SU-DHL-6 (cell line): ENCODE results near the gene TAL2.
"Not testable (repeated sequence)": the region's sequence is repeated elsewhere in the genome, so short reads cannot be mapped to it uniquely, and the experiment has no call there.

Source experiments
- H2AFZ ChIP-seq: fragments of 200-600 bp; sonication (generic); 2 replicates; pipeline ENCODE4 v1.6.1; 2014; ENCODE audit warnings: low read depth, mild to moderate bottlenecking, moderate library complexity, mixed read lengths, antibody characterized with exemption, low read length; ENCODE audit not compliant: severe bottlenecking
- H3F3A ChIP-seq: fragments of 200-600 bp; shearing (Covaris generic); 2 replicates; pipeline ENCODE4 v1.6.0; 2016; ENCODE audit warnings: antibody characterized with exemption, mild to moderate bottlenecking; ENCODE audit not compliant: insufficient read depth
- H3K27ac ChIP-seq: fragments of 200-600 bp; sonication (generic); 2 replicates; pipeline ENCODE4 v1.5.1; 2016; ENCODE audit warnings: low read depth, mild to moderate bottlenecking, low read length, moderate library complexity, mixed read lengths
- H3K27me3 ChIP-seq: fragments of 200-600 bp; sonication (generic), shearing (Covaris generic); 2 replicates; pipeline ENCODE4 v1.6.0; 2014; ENCODE audit warnings: mild to moderate bottlenecking, low read length
- H3K36me3 ChIP-seq: fragments of 200-600 bp; sonication (generic); 2 replicates; pipeline ENCODE4 v1.6.1; 2014; ENCODE audit warnings: mild to moderate bottlenecking, low read length, mixed read lengths
- H3K4me2 ChIP-seq: fragments of 300-600, 200-600 bp; shearing (Covaris generic), sonication (generic); 2 replicates; pipeline ENCODE4 v1.6.0; 2014; ENCODE audit warnings: low read length, low read depth, mild to moderate bottlenecking; ENCODE audit not compliant: poor library complexity, severe bottlenecking
- H3K4me3 ChIP-seq: fragments of 200-600 bp; sonication (generic); 2 replicates; pipeline ENCODE4 v1.5.1; 2014; ENCODE audit warnings: antibody characterized with exemption, low read length, mild to moderate bottlenecking, mixed read lengths; ENCODE audit not compliant: insufficient read depth, poor library complexity, severe bottlenecking
- H3K79me2 ChIP-seq: fragments of 200-600 bp; sonication (generic); 2 replicates; pipeline ENCODE4 v1.6.1; 2014; ENCODE audit warnings: mild to moderate bottlenecking, low read length, moderate library complexity; ENCODE audit not compliant: insufficient read depth
- H3K9ac ChIP-seq: fragments of 200-600 bp; sonication (generic); 2 replicates; pipeline ENCODE4 v1.7.0; 2014; ENCODE audit warnings: mild to moderate bottlenecking, low read length
- H3K9me2 ChIP-seq: fragments of 200-600 bp; sonication (generic); replicated peaks from 2 replicates; pipeline ENCODE4 v1.6.1; 2014; ENCODE audit warnings: low read length; ENCODE audit not compliant: insufficient read depth
- H3K9me3 ChIP-seq: fragments of 200-600 bp; sonication (generic); 2 replicates; pipeline ENCODE4 v1.6.1; 2014; ENCODE audit warnings: low read length, mixed read lengths; ENCODE audit not compliant: insufficient read depth
- H4K20me1 ChIP-seq: fragments of 200-600 bp; sonication (generic); 2 replicates; pipeline ENCODE4 v1.6.1; 2014; ENCODE audit warnings: low read depth, mild to moderate bottlenecking, antibody characterized with exemption, low read length, moderate library complexity, mixed read lengths
- CTCF ChIP-seq: fragments of 200-600 bp; sonication (generic); IDR thresholded peaks from one replicate; pipeline ENCODE4 v1.5.1; 2017; ENCODE audit warnings: antibody characterized with exemption, mild to moderate bottlenecking, low read length, moderate library complexity; ENCODE audit not compliant: insufficient read depth, poor library complexity, severe bottlenecking
- EZH2phosphoT487 ChIP-seq: fragments of 200-600 bp; sonication (generic), shearing (Covaris generic); conservative IDR thresholded peaks from 2 replicates; pipeline ENCODE4 v1.6.1; 2018; ENCODE audit warnings: mild to moderate bottlenecking, antibody characterized with exemption, low read length, moderate library complexity, mixed read lengths

TAL2 gene

GRCh38 chr9:105700668-105701067 is 38.4 kb downstream of the TAL2 start:
- no peaks in the 10 kb centered on the region for H3K9me2 ChIP-seq
- H3K27me3 ChIP-seq = no peaks in the 10 kb centered on the region
- no peaks in the 10 kb centered on the region for H3F3A ChIP-seq
- no peaks in the 10 kb centered on the region for H3K9me3 ChIP-seq
- H3K9ac ChIP-seq = no peak overlapping the region
- 0 out of 2 replicates have a peak, but pooled peaks cover 6% of the 10 kb centered on the region for H3K36me3 ChIP-seq
- no peak overlapping the region for H2AFZ ChIP-seq
- H3K4me2 ChIP-seq = no peak overlapping the region
- TF ChIP-seq CTCF (no peak), EZH2phosphoT487 (no peak)
- no peak overlapping the region for H3K27ac ChIP-seq
- H3K79me2 ChIP-seq = peaks cover 71% of the 10 kb centered on the region
- no peak overlapping the region for H3K4me3 ChIP-seq
- 0 out of 2 replicates have a peak, but pooled peaks cover 14% of the 10 kb centered on the region for H4K20me1 ChIP-seq

- Histone ChIP-seq H3F3A (no peaks in the 10 kb centered on the region), H3K9me3 (no peaks in the 10 kb centered on the region), H2AFZ (no peak overlapping the region), H3K4me3 (no peak overlapping the region), H3K27me3 (no peaks in the 10 kb centered on the region), H4K20me1 (0 out of 2 replicates have a peak, but pooled peaks cover 14% of the 10 kb centered on the region), H3K79me2 (peaks cover 71% of the 10 kb centered on the region), H3K36me3 (0 out of 2 replicates have a peak, but pooled peaks cover 6% of the 10 kb centered on the region), H3K27ac (no peak overlapping the region), H3K4me2 (no peak overlapping the region), H3K9ac (no peak overlapping the region), H3K9me2 (no peaks in the 10 kb centered on the region)
- TF ChIP-seq CTCF (no peak), EZH2phosphoT487 (no peak)
Measured at GRCh38 chr9:105701145-105701544, 38.9 kb downstream of the TAL2 start.

- Histone ChIP-seq H3K27ac (no peak overlapping the region), H3K36me3 (0 out of 2 replicates have a peak, but pooled peaks cover 6% of the 10 kb centered on the region), H3K4me2 (no peak overlapping the region), H4K20me1 (0 out of 2 replicates have a peak, but pooled peaks cover 14% of the 10 kb centered on the region), H3K9me3 (no peaks in the 10 kb centered on the region), H3K27me3 (no peaks in the 10 kb centered on the region), H3K9me2 (no peaks in the 10 kb centered on the region), H3K9ac (no peak overlapping the region), H3K79me2 (peaks cover 61% of the 10 kb centered on the region), H3F3A (no peaks in the 10 kb centered on the region), H2AFZ (no peak overlapping the region), H3K4me3 (no peak overlapping the region)
- TF ChIP-seq EZH2phosphoT487 = no peak
- TF ChIP-seq CTCF = no peak
Measured at GRCh38 chr9:105702207-105702606, 40.0 kb downstream of the TAL2 start.

- not testable (repeated sequence) for H3K27ac ChIP-seq, H3K9me2 ChIP-seq, H3K9me3 ChIP-seq, H2AFZ ChIP-seq, H3F3A ChIP-seq, H3K4me2 ChIP-seq, H3K36me3 ChIP-seq, H3K27me3 ChIP-seq, H4K20me1 ChIP-seq, H3K9ac ChIP-seq, H3K4me3 ChIP-seq
- H3K79me2 ChIP-seq = peaks cover 46% of the 10 kb centered on the region
Measured at GRCh38 chr9:105703638-105704037, 41.4 kb downstream of the TAL2 start.
